ENCODE data around the gene MACROD2.

MACROD2 gene

GRCh38 chr20:14723614-14724013 is 728.3 kb downstream of the MACROD2 start:
- no peak for DNase-seq

- no peak for DNase-seq
Measured at GRCh38 chr20:14724036-14724435, 728.7 kb downstream of the MACROD2 start.

- no peak for DNase-seq
Measured at GRCh38 chr20:14724468-14724867, 729.2 kb downstream of the MACROD2 start.

- no peak for DNase-seq
Measured at GRCh38 chr20:14726591-14726990, 731.3 kb downstream of the MACROD2 start.

GRCh38 chr20:14727485-14728150 is 732.3 kb downstream of the MACROD2 start:
- DNase-seq = no peak

- no peak for DNase-seq
Measured at GRCh38 chr20:14729390-14729789, 734.1 kb downstream of the MACROD2 start.

GRCh38 chr20:14732343-14732742 is 737.0 kb downstream of the MACROD2 start:
- no peak for DNase-seq

GRCh38 chr20:14732996-14733395 is 737.7 kb downstream of the MACROD2 start:
- no peak for DNase-seq

- no peak for DNase-seq
Measured at GRCh38 chr20:14740380-14740779, 745.1 kb downstream of the MACROD2 start.

- DNase-seq = no peak
Measured at GRCh38 chr20:14741616-14742015, 746.3 kb downstream of the MACROD2 start.

- no peak for DNase-seq
Measured at GRCh38 chr20:14744723-14745122, 749.4 kb downstream of the MACROD2 start.

- no peak for DNase-seq
Measured at GRCh38 chr20:14745830-14746229, 750.5 kb downstream of the MACROD2 start.

- DNase-seq = no peak
Measured at GRCh38 chr20:14751191-14751590, 755.9 kb downstream of the MACROD2 start.

- DNase-seq = no peak
Measured at GRCh38 chr20:14757728-14758127, 762.4 kb downstream of the MACROD2 start.

- DNase-seq = no peak
Measured at GRCh38 chr20:14758356-14758755, 763.0 kb downstream of the MACROD2 start.

- no peak for DNase-seq
Measured at GRCh38 chr20:14759979-14760378, 764.7 kb downstream of the MACROD2 start.

GRCh38 chr20:14761903-14762302 is 766.6 kb downstream of the MACROD2 start:
- DNase-seq = no peak

GRCh38 chr20:14764511-14765369 is 769.4 kb downstream of the MACROD2 start:
- no peak for DNase-seq

- no peak for DNase-seq
Measured at GRCh38 chr20:14765370-14765701, 770.0 kb downstream of the MACROD2 start.

GRCh38 chr20:14773486-14773885 is 778.2 kb downstream of the MACROD2 start:
- DNase-seq = no peak

GRCh38 chr20:14775778-14776177 is 780.5 kb downstream of the MACROD2 start:
- DNase-seq = no peak

- no peak for DNase-seq
Measured at GRCh38 chr20:14777591-14777990, 782.3 kb downstream of the MACROD2 start.

- DNase-seq = no peak
Measured at GRCh38 chr20:14778096-14778495, 782.8 kb downstream of the MACROD2 start.

GRCh38 chr20:14778875-14779274 is 783.6 kb downstream of the MACROD2 start:
- no peak for DNase-seq

- no peak for DNase-seq
Measured at GRCh38 chr20:14780508-14780907, 785.2 kb downstream of the MACROD2 start.

All from NCI-H2107 (cell line).